ENCODE data around the gene SLC35B3. TPM values are rescaled to one million over a fixed set of nuclear protein-coding genes. Genes with fewer than 3 reads are reported as not detected.
"Not testable (repeated sequence)": the region's sequence is repeated elsewhere in the genome, so short reads cannot be mapped to it uniquely, and the experiment has no call there.

Gene SLC35B3
- total and polyA plus RNA-seq, 2 experiments from 2014 or later = 33.9 to 52.9 TPM

DNA sequence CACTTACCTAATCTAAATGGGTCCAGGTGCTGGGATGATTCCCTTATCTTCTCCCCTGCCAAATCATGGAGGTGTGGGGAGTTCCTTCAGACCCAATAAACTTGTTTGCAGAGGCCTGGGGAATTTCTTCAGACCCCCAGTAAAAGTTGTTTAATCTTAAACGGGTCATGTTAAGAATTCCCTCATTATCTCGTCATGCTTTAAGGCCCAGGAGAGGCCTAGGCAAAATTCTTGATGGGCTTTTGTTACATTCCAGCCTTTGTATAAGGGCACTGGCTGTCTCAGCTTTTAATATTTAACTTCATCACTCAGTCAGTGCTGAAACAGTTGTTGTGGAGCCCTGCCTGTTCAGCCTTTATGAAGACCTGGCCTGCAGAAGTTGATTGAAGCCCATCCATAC is 11.0 kb upstream of the SLC35B3 start:
- Histone ChIP-seq H3F3A (ENCODE audit: insufficient read depth) (no peaks in the 10 kb centered on the region), H3K4me3 (no peak overlapping the region), H3K4me1 (ENCODE audit: insufficient read depth) (no peaks in the 10 kb centered on the region), H3K27me3 (replicated peaks; ENCODE audit: insufficient read depth) (no peaks in the 10 kb centered on the region), H3K36me3 (ENCODE audit: low read depth) (no peaks in the 10 kb centered on the region), H3K9me3 (ENCODE audit: low read depth) (no peaks in the 10 kb centered on the region), H4K20me1 (ENCODE audit: insufficient read depth) (no peaks in the 10 kb centered on the region), H3K27ac (no peak overlapping the region), H3K79me2 (ENCODE audit: insufficient read depth) (no peaks in the 10 kb centered on the region), H3K4me2 (ENCODE audit: unreplicated experiment) (no peak overlapping the region), H3K9me2 (ENCODE audit: insufficient read depth) (no peaks in the 10 kb centered on the region), H2AFZ (no peak overlapping the region), H3K9ac (no peak overlapping the region)
- in situ Hi-C loops (cut with MboI) = no loop called here
- TF ChIP-seq EZH2phosphoT487 (IDR thresholded peaks at IDR 0.05; ENCODE audit: insufficient read depth, low read depth) = no peak
- TF ChIP-seq EZH2 (IDR thresholded peaks at IDR 0.05; ENCODE audit: insufficient read depth, poor library complexity, severe bottlenecking) = no peak
- 78 to 79% methylated on average over 2 of the region's 2 CpGs for WGBS, 2 experiments (ENCODE audit: low coverage in 1 of 2, low lambda C conversion rate in 2 of 2, missing lambda C conversion rate in 2 of 2)
- no peak for DNase-seq

- H3K79me2 ChIP-seq (ENCODE audit: insufficient read depth); H3K9ac ChIP-seq; H3K27me3 ChIP-seq (replicated peaks; ENCODE audit: insufficient read depth); H3K4me3 ChIP-seq; H3K4me1 ChIP-seq (ENCODE audit: insufficient read depth); H3F3A ChIP-seq (ENCODE audit: insufficient read depth); in situ Hi-C loops (cut with MboI); H4K20me1 ChIP-seq (ENCODE audit: insufficient read depth); H3K9me3 ChIP-seq (ENCODE audit: low read depth); DNase-seq; H2AFZ ChIP-seq; H3K36me3 ChIP-seq (ENCODE audit: low read depth); H3K27ac ChIP-seq; H3K4me2 ChIP-seq (ENCODE audit: unreplicated experiment); H3K9me2 ChIP-seq (ENCODE audit: insufficient read depth): not testable (repeated sequence)
- WGBS, 2 experiments (ENCODE audit: low coverage in 1 of 2, low lambda C conversion rate in 2 of 2, missing lambda C conversion rate in 2 of 2) = 60 to 68% methylated on average over 4 of the region's 4 CpGs
Measured at GRCh38 chr6:8445930-8446329, 10.6 kb upstream of the SLC35B3 start.

- no peaks in the 10 kb centered on the region for H3F3A ChIP-seq (ENCODE audit: insufficient read depth)
- H2AFZ ChIP-seq = no peak overlapping the region
- in situ Hi-C loops (cut with MboI) = no loop called here
- H3K9me2 ChIP-seq (ENCODE audit: insufficient read depth) = no peaks in the 10 kb centered on the region
- no peaks in the 10 kb centered on the region for H3K36me3 ChIP-seq (ENCODE audit: low read depth)
- no peaks in the 10 kb centered on the region for H3K27me3 ChIP-seq (replicated peaks; ENCODE audit: insufficient read depth)
- H3K4me2 ChIP-seq (ENCODE audit: unreplicated experiment) = no peak overlapping the region
- H4K20me1 ChIP-seq (ENCODE audit: insufficient read depth) = no peaks in the 10 kb centered on the region
- no peak overlapping the region for H3K4me3 ChIP-seq
- no peak overlapping the region for H3K9ac ChIP-seq
- WGBS, 2 experiments (ENCODE audit: low coverage in 1 of 2, low lambda C conversion rate in 2 of 2, missing lambda C conversion rate in 2 of 2) = 0 to 3% methylated on average over 1 of the region's 1 CpG
- H3K79me2 ChIP-seq (ENCODE audit: insufficient read depth) = no peaks in the 10 kb centered on the region
- H3K9me3 ChIP-seq (ENCODE audit: low read depth) = no peaks in the 10 kb centered on the region
- TF ChIP-seq EZH2 (IDR thresholded peaks at IDR 0.05; ENCODE audit: insufficient read depth, poor library complexity, severe bottlenecking) (no peak), EZH2phosphoT487 (IDR thresholded peaks at IDR 0.05; ENCODE audit: insufficient read depth, low read depth) (no peak)
- DNase-seq = no peak
- no peaks in the 10 kb centered on the region for H3K4me1 ChIP-seq (ENCODE audit: insufficient read depth)
- no peak overlapping the region for H3K27ac ChIP-seq
Measured at GRCh38 chr6:8442150-8442549, 6.8 kb upstream of the SLC35B3 start.

- DNase-seq = peak; percentile 41
- in situ Hi-C loops (cut with MboI) = no loop called here
- WGBS, 2 experiments (ENCODE audit: low coverage in 1 of 2, low lambda C conversion rate in 2 of 2, missing lambda C conversion rate in 2 of 2) = 90 to 96% methylated on average over 1 of the region's 1 CpG
Measured at GRCh38 chr6:8441452-8441851, 6.1 kb upstream of the SLC35B3 start.

DNA sequence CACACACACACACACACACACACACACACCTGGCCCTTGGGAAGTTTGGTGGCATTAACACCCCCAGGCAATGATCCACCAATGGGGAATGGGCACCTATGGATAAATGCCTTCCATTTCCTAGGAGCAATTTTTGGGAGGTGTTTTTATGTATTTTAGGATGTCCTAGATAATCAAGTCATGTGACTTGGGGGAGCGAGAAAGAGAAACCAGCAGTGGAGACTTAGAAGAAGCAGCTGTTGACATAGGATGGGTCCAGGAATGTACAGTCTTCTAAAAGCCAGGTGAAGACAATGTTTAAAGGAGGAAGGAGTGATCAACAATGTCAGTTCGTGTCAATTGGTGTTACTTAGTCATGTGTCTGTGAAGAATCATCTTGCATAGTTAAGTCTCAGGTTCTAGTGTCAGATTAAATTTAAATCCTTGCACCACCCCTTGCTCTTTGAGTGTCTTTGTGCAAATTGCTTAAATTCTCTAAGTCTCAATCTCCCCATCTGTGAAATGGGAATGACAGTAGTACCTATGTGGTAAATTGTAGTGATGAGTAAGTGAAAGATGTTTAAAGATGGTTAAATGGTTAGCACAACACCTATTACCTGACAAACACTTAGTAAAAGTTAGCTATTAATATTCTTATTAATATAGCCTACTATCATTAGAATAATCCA is 4.4 kb upstream of the SLC35B3 start:
- H4K20me1 ChIP-seq (ENCODE audit: insufficient read depth) = no peaks in the 10 kb centered on the region
- no peaks in the 10 kb centered on the region for H3F3A ChIP-seq (ENCODE audit: insufficient read depth)
- no peak overlapping the region for H3K4me2 ChIP-seq (ENCODE audit: unreplicated experiment)
- WGBS, 2 experiments (ENCODE audit: low coverage in 1 of 2, low lambda C conversion rate in 2 of 2, missing lambda C conversion rate in 2 of 2) = 36 to 48% methylated on average over 2 of the region's 2 CpGs
- no peak for DNase-seq
- in situ Hi-C loops (cut with MboI) = no loop called here
- no peak overlapping the region for H3K9ac ChIP-seq
- no peaks in the 10 kb centered on the region for H3K36me3 ChIP-seq (ENCODE audit: low read depth)
- H3K27me3 ChIP-seq (replicated peaks; ENCODE audit: insufficient read depth) = no peaks in the 10 kb centered on the region
- no peaks in the 10 kb centered on the region for H3K9me2 ChIP-seq (ENCODE audit: insufficient read depth)
- H3K4me3 ChIP-seq = no peak overlapping the region
- no peaks in the 10 kb centered on the region for H3K9me3 ChIP-seq (ENCODE audit: low read depth)
- H3K4me1 ChIP-seq (ENCODE audit: insufficient read depth) = peaks cover 7% of the 10 kb centered on the region; the same call in 1 of the 2 replicates
- H3K27ac ChIP-seq = no peak overlapping the region
- no peak overlapping the region for H2AFZ ChIP-seq
- TF ChIP-seq EZH2phosphoT487 (IDR thresholded peaks at IDR 0.05; ENCODE audit: insufficient read depth, low read depth) (no peak), EZH2 (IDR thresholded peaks at IDR 0.05; ENCODE audit: insufficient read depth, poor library complexity, severe bottlenecking) (no peak)
- H3K79me2 ChIP-seq (ENCODE audit: insufficient read depth) = peaks cover 5% of the 10 kb centered on the region

More at GRCh38 chr6:8441452-8441851, 6.1 kb upstream of the SLC35B3 start:
- TF ChIP-seq EZH2 (IDR thresholded peaks at IDR 0.05; ENCODE audit: insufficient read depth, poor library complexity, severe bottlenecking) (no peak), EZH2phosphoT487 (IDR thresholded peaks at IDR 0.05; ENCODE audit: insufficient read depth, low read depth) (no peak)
- Histone ChIP-seq H3F3A (ENCODE audit: insufficient read depth) (no peaks in the 10 kb centered on the region), H3K4me3 (no peak overlapping the region), H3K9me3 (ENCODE audit: low read depth) (no peaks in the 10 kb centered on the region), H2AFZ (no peak overlapping the region), H3K79me2 (ENCODE audit: insufficient read depth) (no peaks in the 10 kb centered on the region), H3K9me2 (ENCODE audit: insufficient read depth) (no peaks in the 10 kb centered on the region), H3K4me1 (ENCODE audit: insufficient read depth) (no peaks in the 10 kb centered on the region), H4K20me1 (ENCODE audit: insufficient read depth) (no peaks in the 10 kb centered on the region), H3K9ac (no peak overlapping the region), H3K4me2 (ENCODE audit: unreplicated experiment) (no peak overlapping the region), H3K27me3 (replicated peaks; ENCODE audit: insufficient read depth) (no peaks in the 10 kb centered on the region), H3K27ac (no peak overlapping the region), H3K36me3 (ENCODE audit: low read depth) (no peaks in the 10 kb centered on the region)

Measured in GM23248 (cell line).